ENCODE results near the gene XIRP2. TPM values are rescaled to one million over a fixed set of nuclear protein-coding genes. Genes with fewer than 3 reads are reported as not detected.

The XIRP2 gene
- total and polyA plus RNA-seq, 2 of the 13 experiments (the other 11 are each of a cell fraction or from before 2014, with no cell fraction given) = 0.04 to 0.05 TPM

- H2AFZ ChIP-seq (ENCODE audit: low read length) = no peak overlapping the region
- WGBS (ENCODE audit: low lambda C conversion rate) = 58% methylated on average over 32 of the region's 39 CpGs
- ChIA-PET CTCF (ENCODE audit: low intra/inter-chr PET ratio, low total read pairs) (no interaction called here), POLR2A (interaction anchor here (1.6 kb wide), 1 partner anchor 10 kb away, joined by 3 read pairs; no protein-coding TSS in a partner anchor)
- H3K9me3 ChIP-seq (ENCODE audit: low read length) = no peaks in the 10 kb centered on the region
- H3K27ac ChIP-seq (ENCODE audit: extremely low read length, insufficient read depth, low read length) = no peak overlapping the region
- intact Hi-C loops (cut with micrococcal nuclease; ENCODE audit: unreplicated experiment) (loop anchor here (2.0 kb wide), 1 partner anchor 825 kb away; no protein-coding TSS in a partner anchor), in situ Hi-C loops (cut with HindIII; ENCODE audit: extremely low pct_ligation_motif_present, low pct_unique_long_range_greater_than_20kb) (no loop called here)
- no peaks in the 10 kb centered on the region for H3K79me2 ChIP-seq (ENCODE audit: insufficient read depth, low read length)
- DNase-seq (ENCODE audit: low spot score) (no peak), FAIRE-seq (no peak), ATAC-seq (no peak)
- H3K36me3 ChIP-seq (replicated peaks in 1 of 2; ENCODE audit: control insufficient read depth in 1 of 2, insufficient read depth in 2 of 2, low read length in 2 of 2) = no peaks in the 10 kb centered on the region
- no peak overlapping the region for H3K4me3 ChIP-seq (replicated peaks in 1 of 3; ENCODE audit: insufficient read depth in 1 of 3, low read depth in 2 of 3, low read length in 3 of 3)
- H3K4me1 ChIP-seq (ENCODE audit: insufficient read depth, low read length) = peaks cover 13% of the 10 kb centered on the region
- peak overlapping the region; percentile 5; the same call in 1 of the 2 replicates for H3K4me2 ChIP-seq (ENCODE audit: low read depth, low read length)
- H3K9ac ChIP-seq (ENCODE audit: insufficient read depth, low read depth, low read length) = no peak overlapping the region
- H3K27me3 ChIP-seq (ENCODE audit: control insufficient read depth in 1 of 2, insufficient read depth in 2 of 2, low read length in 2 of 2) = peaks cover 3 to 25% of the 10 kb centered on the region in 2 experiments; a peak in 4 of 5 replicates
- TF ChIP-seq YEATS4 (CRISPR knock-in tag; IDR thresholded peaks at IDR 0.05; ENCODE audit: borderline replicate concordance) = no peak
- TF ChIP-seq ZNF160 (CRISPR knock-in tag; IDR thresholded peaks at IDR 0.05) = 0 out of 2 replicates have a peak, but pooled peaks have one; percentile 3
- no peak for TF ChIP-seq MXI1 (IDR thresholded peaks at IDR 0.05; ENCODE audit: borderline replicate concordance, low read depth, low read length)
- 0 out of 2 replicates have a peak, but pooled peaks have one; percentile 26 for TF ChIP-seq ZNF800 (CRISPR knock-in tag; IDR thresholded peaks at IDR 0.05)
- no peak for TF ChIP-seq ZNF770 (CRISPR knock-in tag; IDR thresholded peaks at IDR 0.05)
- H4K20me1 ChIP-seq (ENCODE audit: insufficient read depth, low read length) = no peaks in the 10 kb centered on the region
- no TSS peak for BruUV-seq (replicated peaks)
Observed at GRCh38 chr2:167293943-167294775, 405.9 kb downstream of the XIRP2 start.
